GM12865 (cell line): ENCODE measurements around the gene VEGFC.

Experiments used
- DNase-seq: peaks from one replicate; pipeline ENCODE4 v3.0.0; 2010; ENCODE audit warnings: low read depth
- H3K4me3 ChIP-seq: 2 replicates; pipeline ENCODE4 v1.5.1; 2011; ENCODE audit warnings: mild to moderate bottlenecking, low read depth, low read length, control low read depth
- TF ChIP-seq, protein P1 (sequence below): IDR thresholded peaks from 2 replicates; pipeline ENCODE4 v1.5.1; 2011; ENCODE audit warnings: low read length, control low read depth, low read depth, inconsistent platforms; ENCODE audit not compliant: insufficient read depth; ENCODE audit errors: missing control alignments

VEGFC gene

DNA sequence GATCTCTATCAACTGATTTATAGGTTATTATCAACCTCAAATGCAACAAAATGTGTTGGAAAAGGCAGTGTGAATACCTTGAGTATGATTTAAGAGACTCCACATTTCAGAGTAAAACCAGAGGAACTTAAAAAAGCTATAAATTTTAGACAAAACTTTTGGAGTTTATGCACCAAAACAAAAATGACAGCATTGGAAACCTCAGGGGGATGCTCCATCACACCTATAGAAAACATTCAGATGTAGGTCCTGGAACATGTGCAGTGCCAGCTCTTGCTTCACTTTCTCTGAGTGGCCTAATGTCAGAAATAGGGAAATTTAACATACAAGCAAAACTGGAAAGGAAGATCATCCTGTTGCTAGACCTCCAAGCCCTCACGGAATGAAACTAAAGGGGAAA, 5.8 kb upstream of the VEGFC start:
- no peak for DNase-seq
- TF ChIP-seq, protein P1, sequence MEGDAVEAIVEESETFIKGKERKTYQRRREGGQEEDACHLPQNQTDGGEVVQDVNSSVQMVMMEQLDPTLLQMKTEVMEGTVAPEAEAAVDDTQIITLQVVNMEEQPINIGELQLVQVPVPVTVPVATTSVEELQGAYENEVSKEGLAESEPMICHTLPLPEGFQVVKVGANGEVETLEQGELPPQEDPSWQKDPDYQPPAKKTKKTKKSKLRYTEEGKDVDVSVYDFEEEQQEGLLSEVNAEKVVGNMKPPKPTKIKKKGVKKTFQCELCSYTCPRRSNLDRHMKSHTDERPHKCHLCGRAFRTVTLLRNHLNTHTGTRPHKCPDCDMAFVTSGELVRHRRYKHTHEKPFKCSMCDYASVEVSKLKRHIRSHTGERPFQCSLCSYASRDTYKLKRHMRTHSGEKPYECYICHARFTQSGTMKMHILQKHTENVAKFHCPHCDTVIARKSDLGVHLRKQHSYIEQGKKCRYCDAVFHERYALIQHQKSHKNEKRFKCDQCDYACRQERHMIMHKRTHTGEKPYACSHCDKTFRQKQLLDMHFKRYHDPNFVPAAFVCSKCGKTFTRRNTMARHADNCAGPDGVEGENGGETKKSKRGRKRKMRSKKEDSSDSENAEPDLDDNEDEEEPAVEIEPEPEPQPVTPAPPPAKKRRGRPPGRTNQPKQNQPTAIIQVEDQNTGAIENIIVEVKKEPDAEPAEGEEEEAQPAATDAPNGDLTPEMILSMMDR = no peak
- no peak overlapping the region for H3K4me3 ChIP-seq

DNA sequence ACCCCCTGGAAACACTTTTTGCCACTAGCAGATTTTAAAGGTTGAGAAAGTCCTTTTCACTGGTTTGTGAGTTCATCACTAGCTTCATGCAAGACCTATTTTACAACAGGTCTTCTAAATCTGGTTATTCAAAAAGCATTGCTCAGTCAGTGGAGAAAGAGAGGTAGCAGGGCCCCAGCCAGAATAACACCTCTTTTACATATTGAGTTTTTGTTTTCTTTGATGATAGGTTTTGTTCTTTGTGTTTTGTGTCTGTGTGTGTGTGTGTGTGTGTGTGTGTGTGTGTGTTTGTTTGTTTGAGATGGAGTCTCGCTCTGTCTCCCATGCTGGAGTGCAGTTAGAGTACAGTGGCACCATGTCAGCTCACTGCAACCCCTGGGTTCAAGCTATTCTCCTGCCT, 2.7 kb upstream of the VEGFC start:
- TF ChIP-seq, protein P1 = no peak
- no peak for DNase-seq
- no peak overlapping the region for H3K4me3 ChIP-seq

DNA sequence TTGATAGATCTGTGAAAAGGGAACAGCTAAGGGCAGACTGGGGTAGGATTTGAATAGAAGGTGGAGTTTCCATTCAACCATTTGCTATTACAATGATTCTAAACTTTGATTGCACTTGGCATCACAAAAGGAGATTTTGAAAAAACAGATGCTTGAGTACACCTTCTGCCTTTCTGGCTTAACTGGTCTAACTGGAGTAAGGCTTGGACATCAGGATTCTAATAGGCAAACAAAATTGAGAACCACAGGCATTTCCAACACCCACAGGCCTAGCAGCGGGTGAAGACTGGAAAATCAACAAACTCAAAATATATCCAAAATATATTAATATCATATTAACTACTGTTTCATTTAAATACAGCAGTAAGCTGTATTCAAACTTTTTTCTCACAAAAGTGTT, 1.9 kb upstream of the VEGFC start:
- no peak overlapping the region for H3K4me3 ChIP-seq
- TF ChIP-seq, protein P1 = no peak
- DNase-seq = no peak

DNA sequence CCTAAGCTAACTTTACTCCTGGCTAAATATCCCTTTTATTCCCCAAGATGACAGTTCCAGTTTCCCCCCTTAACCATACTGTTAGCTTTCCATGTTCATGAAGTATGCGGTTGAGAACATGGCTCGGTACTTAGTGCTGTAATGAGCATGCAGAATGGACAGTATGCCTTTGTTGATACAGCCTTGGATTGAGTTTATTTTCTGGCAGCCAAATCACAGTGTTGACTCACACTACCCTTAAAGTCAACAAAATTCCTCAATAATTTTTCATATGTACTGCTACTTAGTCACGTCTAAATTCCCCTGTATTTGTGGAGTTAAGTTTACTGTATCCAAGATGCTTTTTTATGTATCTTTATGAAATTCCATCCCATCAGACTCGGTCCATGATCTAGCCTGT, 1.4 kb upstream of the VEGFC start:
- no peak for DNase-seq
- no peak overlapping the region for H3K4me3 ChIP-seq
- TF ChIP-seq, protein P1 = no peak

DNA sequence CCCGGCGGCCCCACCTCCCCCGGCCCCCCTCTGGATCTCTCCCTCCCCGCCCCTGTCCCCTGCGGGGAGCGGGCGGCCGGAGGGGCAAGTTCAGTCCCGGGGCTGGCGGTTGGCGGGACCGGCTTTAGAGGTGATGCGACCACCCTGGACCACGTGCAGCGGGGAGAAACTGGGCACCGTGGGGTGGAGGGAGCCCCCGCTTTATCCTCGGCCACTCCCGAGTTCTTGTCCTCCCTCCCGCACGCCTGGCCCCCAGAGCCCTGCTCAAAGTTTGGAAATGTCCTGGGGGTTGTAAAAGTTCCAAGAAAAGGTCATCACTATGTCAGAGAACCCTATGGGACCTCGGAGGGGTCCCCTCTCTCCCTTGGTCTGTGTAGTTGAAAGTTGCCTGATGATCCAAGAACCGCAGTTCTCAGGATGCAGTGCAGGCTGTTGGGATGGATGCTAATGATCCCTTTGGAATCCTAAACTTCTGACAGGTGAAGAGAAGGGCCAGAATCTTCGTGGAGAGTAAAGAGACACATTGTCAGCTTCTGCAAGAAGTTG, 411 bp upstream of the VEGFC start:
- no peak overlapping the region for H3K4me3 ChIP-seq
- DNase-seq = no peak
- TF ChIP-seq, protein P1 = no peak

DNA sequence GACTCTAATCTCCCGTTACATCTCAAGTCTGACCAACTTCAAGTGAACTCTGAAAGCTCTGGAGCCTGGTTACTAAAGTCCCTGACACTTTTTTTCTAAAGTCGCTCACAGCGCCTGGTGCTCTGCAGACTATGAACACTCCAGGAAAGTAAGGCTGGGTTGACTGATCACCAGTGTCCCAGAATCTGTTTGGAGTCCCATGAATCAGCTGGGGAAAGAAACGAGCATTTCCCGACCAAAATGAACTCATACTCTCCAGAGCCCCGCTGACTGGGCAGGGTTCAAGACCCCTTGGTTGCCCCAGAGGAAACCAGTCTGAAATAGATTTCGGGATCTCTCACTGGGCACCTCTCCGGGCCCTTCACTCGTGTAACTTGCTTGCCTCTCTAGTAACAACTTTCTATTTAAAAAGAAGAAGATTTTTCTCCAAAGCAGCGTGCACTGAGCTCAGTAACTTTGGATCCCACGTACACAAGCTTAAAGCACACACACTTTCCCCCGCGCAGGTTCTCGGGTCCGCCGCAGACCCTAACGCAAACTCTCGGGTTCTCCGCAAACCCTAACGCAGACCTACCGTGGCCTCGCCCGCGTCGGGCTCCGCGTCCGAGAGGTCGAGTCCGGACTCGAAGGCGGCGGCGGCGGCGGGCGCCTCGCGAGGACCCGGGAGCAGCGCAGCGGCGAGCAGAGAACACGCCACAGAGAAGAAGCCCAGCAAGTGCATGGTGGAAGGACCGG, 964 bp downstream of the VEGFC start:
- no peak overlapping the region; the same call in 1 of the 2 replicates for H3K4me3 ChIP-seq
- TF ChIP-seq, protein P1 = no peak
- peak; percentile 1 for DNase-seq

DNA sequence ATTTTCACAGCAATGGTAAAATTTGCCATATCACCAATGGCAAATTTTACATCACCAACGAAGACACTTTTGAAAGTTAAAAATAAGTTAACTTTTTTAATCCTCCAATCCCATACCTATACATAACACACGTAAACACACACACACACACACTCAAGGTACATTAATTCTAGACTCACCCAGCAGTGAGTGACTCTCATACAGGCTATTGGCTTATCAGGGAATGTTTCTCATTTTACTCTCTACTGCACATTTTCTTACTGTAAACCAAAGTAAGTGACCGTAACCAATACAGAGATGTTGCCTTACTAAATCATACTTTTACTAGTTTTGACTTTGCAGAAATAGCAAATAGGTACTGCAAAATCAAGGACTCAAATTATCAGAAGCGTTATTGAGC, 2.3 kb downstream of the VEGFC start:
- TF ChIP-seq, protein P1 = no peak
- no peak for DNase-seq
- no peak overlapping the region for H3K4me3 ChIP-seq
